ENCODE results near the gene KIRREL3. TPM values are rescaled to one million over a fixed set of nuclear protein-coding genes. Genes with fewer than 3 reads are reported as not detected.

The KIRREL3 gene
- total RNA-seq, 1 donor from 2014 or later = under 0.01 TPM

DNA sequence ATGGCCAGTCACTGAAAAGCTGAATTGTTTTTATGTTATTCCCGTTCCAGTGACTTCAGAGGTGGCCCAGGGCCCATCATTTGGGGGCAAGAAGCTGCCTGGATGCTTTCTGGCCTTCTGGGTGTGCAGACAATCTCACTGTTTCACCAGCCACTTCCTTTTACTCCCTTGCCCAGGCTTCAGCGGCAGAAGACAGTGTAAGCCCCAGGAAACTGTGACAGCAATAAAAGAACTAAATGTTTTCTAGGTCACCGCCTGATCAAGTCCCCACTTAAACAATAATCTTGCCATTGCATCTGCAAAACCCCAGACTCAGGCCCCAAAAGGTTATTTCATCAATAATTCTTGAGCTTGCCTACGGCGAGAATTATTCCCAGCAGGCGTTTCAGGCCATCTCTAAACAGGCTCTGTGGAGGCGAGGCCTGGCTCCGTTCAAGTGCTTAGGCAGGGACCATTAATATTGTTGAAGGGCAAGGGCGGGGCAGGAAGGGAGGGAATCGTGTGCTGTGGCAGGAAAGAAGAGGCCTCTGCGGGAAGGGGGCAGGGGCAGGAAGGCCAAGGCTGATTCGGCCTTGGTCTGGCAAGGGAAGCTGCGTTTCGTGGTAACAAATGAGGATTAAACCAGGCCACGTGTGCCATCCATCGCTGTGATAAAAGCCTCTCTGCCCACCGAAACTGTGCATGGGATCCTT, 252.3 kb downstream of the KIRREL3 start:
- H3K9me3 ChIP-seq (ENCODE audit: control insufficient read depth in 3 of 3, low read length in 3 of 3) = no peaks in the 10 kb centered on the region
- H3K9ac ChIP-seq (ENCODE audit: low read depth in 1 of 3, low read length in 3 of 3) = no peak overlapping the region
- H3K27me3 ChIP-seq (ENCODE audit: control insufficient read depth in 3 of 3, insufficient read depth in 3 of 3, low read length in 3 of 3) = peaks cover 0 to 6% (median 3%) of the 10 kb centered on the region in 3 donors
- no peaks in the 10 kb centered on the region for H3K36me3 ChIP-seq (ENCODE audit: control insufficient read depth in 3 of 3, insufficient read depth in 3 of 3, low read length in 3 of 3)
- no peaks in the 10 kb centered on the region for H3K4me1 ChIP-seq (ENCODE audit: control insufficient read depth in 3 of 3, insufficient read depth in 3 of 3, low read length in 3 of 3)
- H3K4me3 ChIP-seq (ENCODE audit: low read length in 3 of 3) = no peak overlapping the region
- H3K27ac ChIP-seq (ENCODE audit: low read depth, low read length) = no peak overlapping the region

DNA sequence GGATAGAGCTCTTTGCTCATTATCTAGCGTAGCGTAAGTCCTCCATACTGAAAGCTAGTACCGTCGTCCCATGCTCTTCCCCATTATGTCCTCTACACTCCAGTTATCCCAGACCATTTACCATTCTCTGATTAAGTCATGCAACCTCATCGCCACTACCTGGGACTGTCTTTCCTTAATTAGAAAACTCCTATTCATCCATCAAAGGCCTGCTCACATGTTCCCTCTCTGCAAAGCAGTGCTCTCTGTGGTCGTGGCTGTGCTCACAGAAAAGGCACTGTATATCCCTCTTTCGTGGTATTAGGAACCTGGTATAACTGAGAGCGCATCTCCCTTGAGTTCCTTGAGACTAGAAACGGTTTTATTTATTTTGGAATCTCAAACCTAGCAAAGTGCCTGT, 253.3 kb downstream of the KIRREL3 start:
- no peak overlapping the region for H3K27ac ChIP-seq (ENCODE audit: low read depth, low read length)
- no peaks in the 10 kb centered on the region for H3K4me1 ChIP-seq (ENCODE audit: control insufficient read depth in 3 of 3, insufficient read depth in 3 of 3, low read length in 3 of 3)
- H3K27me3 ChIP-seq (ENCODE audit: control insufficient read depth in 3 of 3, insufficient read depth in 3 of 3, low read length in 3 of 3) = peaks cover 0 to 6% (median 3%) of the 10 kb centered on the region in 3 donors
- H3K36me3 ChIP-seq (ENCODE audit: control insufficient read depth in 3 of 3, insufficient read depth in 3 of 3, low read length in 3 of 3) = no peaks in the 10 kb centered on the region
- H3K9ac ChIP-seq (ENCODE audit: low read depth in 1 of 3, low read length in 3 of 3) = no peak overlapping the region
- no peak overlapping the region for H3K4me3 ChIP-seq (ENCODE audit: low read length in 3 of 3)
- no peaks in the 10 kb centered on the region for H3K9me3 ChIP-seq (ENCODE audit: control insufficient read depth in 3 of 3, low read length in 3 of 3)

DNA sequence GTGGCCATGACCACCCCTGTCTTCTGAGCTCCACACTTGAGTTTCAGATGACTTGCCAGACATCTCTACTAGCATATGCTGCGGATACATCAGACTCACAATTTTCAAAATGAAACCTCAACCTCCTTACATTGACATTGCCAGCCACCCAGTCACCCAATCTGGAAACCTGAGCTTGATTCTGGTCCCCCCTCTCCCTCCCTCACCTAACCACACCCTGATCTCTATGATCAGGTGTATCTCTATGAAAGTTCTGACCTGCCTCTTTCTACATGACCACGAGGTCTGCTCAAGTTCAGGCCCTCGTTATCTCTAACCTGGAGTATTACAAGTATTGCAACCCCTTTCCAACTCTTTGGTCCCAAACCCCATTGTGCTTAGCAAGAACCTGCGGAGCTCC, 254.1 kb downstream of the KIRREL3 start:
- Histone ChIP-seq H3K9ac (ENCODE audit: low read depth in 1 of 3, low read length in 3 of 3) (no peak overlapping the region), H3K27me3 (ENCODE audit: control insufficient read depth in 3 of 3, insufficient read depth in 3 of 3, low read length in 3 of 3) (peaks cover 0 to 6% (median 3%) of the 10 kb centered on the region in 3 donors)

DNA sequence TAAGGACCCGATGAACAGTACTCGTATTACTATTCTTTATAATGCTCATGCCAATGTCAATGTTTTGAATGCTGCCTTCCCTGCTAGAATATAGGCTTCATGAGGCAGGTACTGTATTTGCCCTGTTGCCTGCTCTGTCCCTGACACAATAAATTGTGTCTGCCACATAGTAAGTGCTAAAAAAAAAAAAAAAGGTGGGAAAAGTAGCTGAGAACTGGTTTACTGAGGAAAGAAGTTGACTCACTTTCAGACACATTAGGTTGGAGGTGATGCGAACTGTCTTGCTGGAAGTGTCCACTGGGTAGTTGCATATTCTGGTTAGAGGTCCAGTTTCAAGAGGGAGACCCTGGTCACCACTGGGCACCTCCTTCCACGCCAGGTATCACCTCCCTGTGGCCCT, 255.9 kb downstream of the KIRREL3 start:
- H3K4me3 ChIP-seq (ENCODE audit: low read length in 3 of 3) = no peak overlapping the region
- no peak overlapping the region for H3K27ac ChIP-seq (ENCODE audit: low read depth, low read length)
- H3K27me3 ChIP-seq (ENCODE audit: control insufficient read depth in 3 of 3, insufficient read depth in 3 of 3, low read length in 3 of 3) = peaks cover 0 to 6% (median 0%) of the 10 kb centered on the region in 3 donors
- no peaks in the 10 kb centered on the region for H3K9me3 ChIP-seq (ENCODE audit: control insufficient read depth in 3 of 3, low read length in 3 of 3)
- no peak overlapping the region for H3K9ac ChIP-seq (ENCODE audit: low read depth in 1 of 3, low read length in 3 of 3)
- no peaks in the 10 kb centered on the region for H3K4me1 ChIP-seq (ENCODE audit: control insufficient read depth in 3 of 3, insufficient read depth in 3 of 3, low read length in 3 of 3)
- no peaks in the 10 kb centered on the region for H3K36me3 ChIP-seq (ENCODE audit: control insufficient read depth in 3 of 3, insufficient read depth in 3 of 3, low read length in 3 of 3)

More for the DNA sequence above, 254.1 kb downstream of the KIRREL3 start:
- no peak overlapping the region for H3K4me3 ChIP-seq (ENCODE audit: low read length in 3 of 3)
- H3K36me3 ChIP-seq (ENCODE audit: control insufficient read depth in 3 of 3, insufficient read depth in 3 of 3, low read length in 3 of 3) = no peaks in the 10 kb centered on the region
- H3K4me1 ChIP-seq (ENCODE audit: control insufficient read depth in 3 of 3, insufficient read depth in 3 of 3, low read length in 3 of 3) = no peaks in the 10 kb centered on the region
- no peaks in the 10 kb centered on the region for H3K9me3 ChIP-seq (ENCODE audit: control insufficient read depth in 3 of 3, low read length in 3 of 3)
- no peak overlapping the region for H3K27ac ChIP-seq (ENCODE audit: low read depth, low read length)

DNA sequence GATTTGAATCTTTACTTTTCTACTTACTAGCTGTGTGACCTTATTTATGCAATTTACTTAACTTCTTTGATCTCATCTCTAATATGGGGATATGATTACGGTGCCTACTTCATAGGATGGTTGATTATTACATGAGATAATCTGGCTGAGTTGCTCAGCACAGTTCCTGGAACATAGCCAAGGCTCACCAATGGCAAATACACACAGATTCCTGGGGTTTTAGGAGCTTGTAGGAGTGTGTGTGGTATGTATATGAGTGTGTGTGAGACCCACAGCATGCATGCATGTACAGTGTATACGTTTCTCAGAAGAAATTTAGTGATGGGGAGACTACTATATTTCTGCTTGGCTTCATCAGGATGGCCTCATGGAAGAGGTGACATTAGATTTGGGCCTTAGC, 256.9 kb downstream of the KIRREL3 start:
- Histone ChIP-seq H3K4me1 (ENCODE audit: control insufficient read depth in 3 of 3, insufficient read depth in 3 of 3, low read length in 3 of 3) (no peaks in the 10 kb centered on the region), H3K36me3 (ENCODE audit: control insufficient read depth in 3 of 3, insufficient read depth in 3 of 3, low read length in 3 of 3) (no peaks in the 10 kb centered on the region), H3K27me3 (ENCODE audit: control insufficient read depth in 3 of 3, insufficient read depth in 3 of 3, low read length in 3 of 3) (peaks cover 0 to 2% (median 0%) of the 10 kb centered on the region in 3 donors), H3K4me3 (ENCODE audit: low read length in 3 of 3) (no peak overlapping the region), H3K27ac (ENCODE audit: low read depth, low read length) (no peak overlapping the region), H3K9me3 (ENCODE audit: control insufficient read depth in 3 of 3, low read length in 3 of 3) (no peaks in the 10 kb centered on the region), H3K9ac (ENCODE audit: low read depth in 1 of 3, low read length in 3 of 3) (no peak overlapping the region)

DNA sequence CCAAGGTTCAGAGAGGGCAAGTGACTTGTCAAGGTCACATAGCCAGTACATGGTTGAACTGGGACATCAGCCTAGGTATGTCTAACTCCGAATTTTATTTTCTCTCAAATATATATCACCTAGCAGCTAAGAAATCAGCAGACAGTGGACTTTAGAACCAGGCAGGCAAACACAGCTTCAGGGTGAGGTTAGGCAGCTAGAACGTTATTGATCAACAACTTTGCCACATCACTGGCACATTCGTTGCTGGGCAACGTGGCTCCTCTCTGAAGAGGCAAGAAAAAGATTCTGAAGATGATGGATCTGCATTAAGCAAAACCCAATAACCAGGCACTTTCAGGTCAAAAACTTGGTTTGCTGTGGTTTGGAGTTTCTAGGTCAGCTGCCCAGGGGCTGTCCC, 258.0 kb downstream of the KIRREL3 start:
- Histone ChIP-seq H3K9ac (ENCODE audit: low read depth in 1 of 3, low read length in 3 of 3) (no peak overlapping the region), H3K4me3 (ENCODE audit: low read length in 3 of 3) (no peak overlapping the region), H3K36me3 (ENCODE audit: control insufficient read depth in 3 of 3, insufficient read depth in 3 of 3, low read length in 3 of 3) (no peaks in the 10 kb centered on the region), H3K27ac (ENCODE audit: low read depth, low read length) (no peak overlapping the region), H3K9me3 (ENCODE audit: control insufficient read depth in 3 of 3, low read length in 3 of 3) (no peaks in the 10 kb centered on the region), H3K4me1 (ENCODE audit: control insufficient read depth in 3 of 3, insufficient read depth in 3 of 3, low read length in 3 of 3) (no peaks in the 10 kb centered on the region), H3K27me3 (ENCODE audit: control insufficient read depth in 3 of 3, insufficient read depth in 3 of 3, low read length in 3 of 3) (peaks cover 0 to 2% (median 0%) of the 10 kb centered on the region in 3 donors)

DNA sequence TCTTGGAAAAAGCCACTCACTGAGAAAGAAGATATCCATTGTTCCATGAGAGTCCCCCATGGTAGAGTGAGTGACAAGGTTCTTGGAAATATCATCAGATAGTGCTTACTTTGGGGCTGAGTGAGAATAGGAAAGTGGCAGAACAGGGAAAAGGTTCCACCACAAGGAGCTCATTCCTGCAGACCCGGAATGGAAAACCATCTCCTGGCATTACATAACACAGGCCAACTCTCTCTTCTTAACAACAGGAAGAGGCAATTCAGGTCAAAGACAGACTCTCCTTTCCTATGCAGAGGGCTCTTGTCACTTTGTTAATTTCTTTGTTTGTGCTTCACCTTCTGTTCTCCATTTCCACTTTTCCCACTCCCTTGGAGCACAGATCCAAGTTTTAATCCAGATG, 259.7 kb downstream of the KIRREL3 start:
- Histone ChIP-seq H3K4me1 (ENCODE audit: control insufficient read depth in 3 of 3, insufficient read depth in 3 of 3, low read length in 3 of 3) (no peaks in the 10 kb centered on the region), H3K27me3 (ENCODE audit: control insufficient read depth in 3 of 3, insufficient read depth in 3 of 3, low read length in 3 of 3) (peaks cover 0 to 3% (median 2%) of the 10 kb centered on the region in 3 donors), H3K9me3 (ENCODE audit: control insufficient read depth in 3 of 3, low read length in 3 of 3) (no peaks in the 10 kb centered on the region), H3K27ac (ENCODE audit: low read depth, low read length) (no peak overlapping the region), H3K4me3 (ENCODE audit: low read length in 3 of 3) (no peak overlapping the region), H3K36me3 (ENCODE audit: control insufficient read depth in 3 of 3, insufficient read depth in 3 of 3, low read length in 3 of 3) (no peaks in the 10 kb centered on the region), H3K9ac (ENCODE audit: low read depth in 1 of 3, low read length in 3 of 3) (no peak overlapping the region)

DNA sequence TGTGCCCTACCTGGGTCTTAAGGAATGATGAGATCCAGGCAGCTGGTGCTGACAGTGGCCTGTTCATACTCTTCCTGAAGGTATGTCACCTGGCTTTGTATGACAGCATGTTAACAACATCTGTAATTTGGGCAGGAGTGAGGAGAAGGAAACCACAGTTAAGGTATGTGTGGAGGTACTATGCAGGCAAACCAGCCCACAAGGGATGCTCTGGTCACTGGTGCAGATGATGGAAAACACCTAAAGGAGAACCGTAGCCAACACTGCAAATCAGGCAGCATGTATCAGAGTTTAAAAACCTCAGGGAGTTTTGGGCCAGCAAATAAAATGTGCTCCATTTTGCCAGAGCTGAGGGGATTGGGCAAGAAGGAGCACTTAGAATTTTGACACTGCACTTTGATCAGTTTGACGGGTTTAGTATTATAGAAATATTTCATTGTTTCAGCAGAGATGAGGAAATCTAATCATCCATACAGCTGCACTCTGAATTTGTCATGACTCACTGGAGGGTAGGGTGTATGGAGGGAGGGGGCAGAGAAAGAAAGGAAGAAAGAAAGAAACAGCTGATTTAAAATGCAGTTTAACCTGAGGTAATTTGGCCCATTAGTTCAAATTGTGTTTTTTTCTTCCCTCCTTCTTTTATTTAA, 260.9 kb downstream of the KIRREL3 start:
- Histone ChIP-seq H3K9me3 (ENCODE audit: control insufficient read depth in 3 of 3, low read length in 3 of 3) (no peaks in the 10 kb centered on the region), H3K9ac (ENCODE audit: low read depth in 1 of 3, low read length in 3 of 3) (no peak overlapping the region), H3K36me3 (ENCODE audit: control insufficient read depth in 3 of 3, insufficient read depth in 3 of 3, low read length in 3 of 3) (no peaks in the 10 kb centered on the region), H3K4me1 (ENCODE audit: control insufficient read depth in 3 of 3, insufficient read depth in 3 of 3, low read length in 3 of 3) (no peaks in the 10 kb centered on the region), H3K4me3 (ENCODE audit: low read length in 3 of 3) (no peak overlapping the region), H3K27ac (ENCODE audit: low read depth, low read length) (no peak overlapping the region), H3K27me3 (ENCODE audit: control insufficient read depth in 3 of 3, insufficient read depth in 3 of 3, low read length in 3 of 3) (peaks cover 0 to 3% (median 1%) of the 10 kb centered on the region in 3 donors)

DNA sequence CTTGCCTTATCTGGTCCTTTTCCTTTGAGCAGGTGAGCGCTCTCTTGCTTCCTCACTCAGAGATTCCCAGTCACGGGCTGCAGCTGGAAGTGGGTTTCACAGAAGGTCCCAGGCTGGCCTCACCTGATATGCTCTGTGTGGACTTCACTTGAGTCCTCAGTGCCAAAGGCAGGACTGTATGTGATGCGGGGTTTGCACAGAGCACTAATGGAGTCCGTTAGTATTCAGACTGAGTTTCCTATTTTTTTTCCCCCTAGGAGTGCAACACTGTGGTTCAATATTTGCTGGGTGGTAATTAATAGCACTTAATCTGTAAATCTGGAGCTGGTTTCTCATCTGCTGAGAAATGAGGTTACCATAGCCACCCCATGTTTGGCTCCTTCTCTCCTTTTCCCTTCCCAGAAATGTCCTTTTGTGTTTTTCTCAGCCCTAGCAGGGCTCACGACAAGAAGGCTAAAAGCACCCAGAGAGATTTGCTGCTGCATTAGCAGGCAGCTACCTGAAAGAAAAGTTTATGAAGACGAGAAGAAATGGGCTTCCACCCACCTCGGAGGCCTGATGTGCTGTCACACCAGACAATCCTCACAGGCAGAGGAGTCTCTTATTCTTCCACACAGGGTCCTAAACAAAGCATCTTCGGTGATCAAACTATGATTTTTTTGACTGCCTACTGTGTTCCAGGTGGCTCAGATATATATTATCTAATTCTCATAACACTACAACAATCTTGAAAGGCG, 262.1 kb downstream of the KIRREL3 start:
- Histone ChIP-seq H3K36me3 (ENCODE audit: control insufficient read depth in 3 of 3, insufficient read depth in 3 of 3, low read length in 3 of 3) (no peaks in the 10 kb centered on the region), H3K4me3 (ENCODE audit: low read length in 3 of 3) (no peak overlapping the region), H3K9me3 (ENCODE audit: control insufficient read depth in 3 of 3, low read length in 3 of 3) (no peaks in the 10 kb centered on the region), H3K27me3 (ENCODE audit: control insufficient read depth in 3 of 3, insufficient read depth in 3 of 3, low read length in 3 of 3) (peaks cover 0 to 4% (median 3%) of the 10 kb centered on the region in 3 donors), H3K27ac (ENCODE audit: low read depth, low read length) (no peak overlapping the region), H3K9ac (ENCODE audit: low read depth in 1 of 3, low read length in 3 of 3) (no peak overlapping the region), H3K4me1 (ENCODE audit: control insufficient read depth in 3 of 3, insufficient read depth in 3 of 3, low read length in 3 of 3) (no peaks in the 10 kb centered on the region)
